Thyroid gland (tissue), 4 donors: ENCODE results near the gene PSMD5.

Experiments
- POLR2A ChIP-seq, 2 donors: fragments of 450-650 bp; IDR thresholded peaks; one replicate each; pipeline ENCODE4 v1.6.1; 2017; ENCODE audit warnings: antibody characterized with exemption in 2 of 2, mild to moderate bottlenecking in 2 of 2, moderate library complexity in 1 of 2
- TF ChIP-seq, protein P1 (sequence below), 6 experiments: fragments of 200-600 bp in 3 of 6; fragments of 450-650 bp in 3 of 6; sonication (generic) in 3 of 6; IDR thresholded peaks; one replicate each; pipeline ENCODE4 v1.5.1; 2016 to 2019; ENCODE audit warnings: antibody characterized with exemption in 6 of 6, mild to moderate bottlenecking in 2 of 6, inconsistent platforms in 1 of 6, moderate library complexity in 1 of 6

DNA sequence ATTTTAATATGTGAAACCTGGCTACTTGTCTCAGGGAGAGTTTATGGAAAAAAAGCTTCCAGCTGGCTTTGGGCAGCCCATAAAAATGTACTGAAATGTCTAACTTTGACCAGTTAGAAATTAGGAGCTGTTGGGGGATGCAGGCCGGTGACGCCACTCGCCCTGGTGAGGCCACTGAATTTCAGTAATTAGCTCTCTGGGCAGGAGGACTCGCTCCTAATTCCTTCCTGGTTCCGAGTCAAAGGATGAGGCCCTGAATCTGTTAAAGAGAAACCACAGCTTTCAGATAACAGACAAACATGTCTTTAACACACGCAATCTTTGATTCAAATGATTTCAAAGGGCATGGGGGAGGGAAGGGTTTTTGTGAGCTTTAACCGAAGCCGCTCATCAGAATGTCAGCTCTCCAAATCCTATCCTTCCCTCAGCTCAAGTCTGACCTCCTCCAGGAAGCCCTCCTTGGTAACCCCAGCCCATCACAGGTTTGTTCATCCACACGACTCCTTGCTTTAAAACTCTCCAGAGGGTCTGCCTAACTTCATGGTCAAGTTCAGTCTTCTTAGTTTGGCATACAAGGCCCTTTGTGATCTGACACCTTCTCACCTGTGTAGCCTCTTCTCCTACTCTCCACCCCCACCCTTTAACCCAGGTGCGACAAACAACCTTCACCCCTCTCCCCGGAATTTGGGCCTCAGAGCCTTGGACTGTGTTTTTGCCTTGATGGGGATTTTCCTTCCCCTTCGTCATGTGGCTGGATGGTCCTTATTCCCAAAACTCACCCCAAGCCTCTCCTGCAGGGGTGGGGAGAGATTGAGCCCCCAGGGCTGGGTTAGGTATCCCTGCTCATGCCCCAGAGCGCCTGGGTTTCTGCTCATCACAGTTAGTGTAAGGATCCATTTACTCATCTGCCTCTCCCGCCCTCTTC lies 47.9 kb upstream of the PSMD5 start:
- TF ChIP-seq, protein P1, sequence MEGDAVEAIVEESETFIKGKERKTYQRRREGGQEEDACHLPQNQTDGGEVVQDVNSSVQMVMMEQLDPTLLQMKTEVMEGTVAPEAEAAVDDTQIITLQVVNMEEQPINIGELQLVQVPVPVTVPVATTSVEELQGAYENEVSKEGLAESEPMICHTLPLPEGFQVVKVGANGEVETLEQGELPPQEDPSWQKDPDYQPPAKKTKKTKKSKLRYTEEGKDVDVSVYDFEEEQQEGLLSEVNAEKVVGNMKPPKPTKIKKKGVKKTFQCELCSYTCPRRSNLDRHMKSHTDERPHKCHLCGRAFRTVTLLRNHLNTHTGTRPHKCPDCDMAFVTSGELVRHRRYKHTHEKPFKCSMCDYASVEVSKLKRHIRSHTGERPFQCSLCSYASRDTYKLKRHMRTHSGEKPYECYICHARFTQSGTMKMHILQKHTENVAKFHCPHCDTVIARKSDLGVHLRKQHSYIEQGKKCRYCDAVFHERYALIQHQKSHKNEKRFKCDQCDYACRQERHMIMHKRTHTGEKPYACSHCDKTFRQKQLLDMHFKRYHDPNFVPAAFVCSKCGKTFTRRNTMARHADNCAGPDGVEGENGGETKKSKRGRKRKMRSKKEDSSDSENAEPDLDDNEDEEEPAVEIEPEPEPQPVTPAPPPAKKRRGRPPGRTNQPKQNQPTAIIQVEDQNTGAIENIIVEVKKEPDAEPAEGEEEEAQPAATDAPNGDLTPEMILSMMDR (IDR thresholded peaks at IDR 0.05), result no peak
- no peak for TF ChIP-seq POLR2A (IDR thresholded peaks at IDR 0.05)
